Small intestine (tissue), 7 donors: ENCODE results near the gene MX1. TPM values are rescaled to one million over a fixed set of nuclear protein-coding genes. Genes with fewer than 3 reads are reported as not detected.

Experiments
- DNase-seq, 2 donors: peaks; one replicate each; pipeline versions ENCODE4 v3.0.0 to v3.0.0-alpha.2; 2013
- FAIRE-seq: peaks from 2 replicates; lab custom pipeline; 2012; peaks lifted over from hg19 to GRCh38; lab: Jason Lieb, UNC
- H3K27ac ChIP-seq, 3 donors: one replicate each; pipeline ENCODE4 v1.5.1; 2013; ENCODE audit warnings: low read length in 2 of 3, mild to moderate bottlenecking in 2 of 3, control low read depth in 1 of 3, inconsistent platforms in 1 of 3, low read depth in 1 of 3, moderate library complexity in 1 of 3
- H3K27me3 ChIP-seq, 3 donors: one replicate each; pipeline ENCODE4 v1.6.1; 2013; ENCODE audit warnings: low read length in 3 of 3, inconsistent platforms in 1 of 3; ENCODE audit not compliant: control insufficient read depth in 3 of 3, insufficient read depth in 3 of 3
- H3K36me3 ChIP-seq, 3 donors: one replicate each; pipeline ENCODE4 v1.6.1; 2013; ENCODE audit warnings: low read length in 3 of 3, inconsistent platforms in 1 of 3, low read depth in 1 of 3, mild to moderate bottlenecking in 1 of 3, moderate library complexity in 1 of 3; ENCODE audit not compliant: control insufficient read depth in 3 of 3, insufficient read depth in 2 of 3
- H3K4me1 ChIP-seq, 3 donors: one replicate each; pipeline ENCODE4 v1.6.1; 2013; ENCODE audit warnings: low read length in 2 of 3, inconsistent platforms in 1 of 3, low read depth in 1 of 3, mild to moderate bottlenecking in 1 of 3, moderate library complexity in 1 of 3; ENCODE audit not compliant: control insufficient read depth in 3 of 3, insufficient read depth in 2 of 3
- H3K4me3 ChIP-seq, 3 donors: one replicate each; pipeline ENCODE4 v1.5.1; 2013; ENCODE audit warnings: low read length in 3 of 3, control low read depth in 1 of 3, inconsistent platforms in 1 of 3, low read depth in 1 of 3, mild to moderate bottlenecking in 1 of 3, moderate library complexity in 1 of 3
- H3K9me3 ChIP-seq, 2 donors: one replicate each; pipeline ENCODE4 v1.6.1; 2013; ENCODE audit warnings: low read depth in 1 of 2, low read length in 1 of 2; ENCODE audit not compliant: control insufficient read depth in 2 of 2, insufficient read depth in 1 of 2
- WGBS, 3 donors: extraction: QIAGEN DNeasy Blood & Tissue Kit; methylation state at CpG; one replicate each; pipeline ENCODE4 v1.1.7; 2013; 5-methylcytosine and 5-hydroxymethylcytosine counted together
- polyA plus RNA-seq, 4 donors: library from polyadenylated mRNA; stranded (reverse) in 3 of 4; unstranded in 1 of 4; fragments of 200-250 nt in 3 of 4; fragments of 120-200 nt in 1 of 4; gene quantifications; one replicate each; pipeline versions ENCODE4 v1.2.1 to v1.2.3, GENCODE V29; 2013
- donor health status: healthy with polysubstance abuse.
- donor health status: control.
- donor health status: control.
- donor health status: Bipolar disorder and iron deficiency.
- donor health status: healthy.

The MX1 gene
- polyA plus RNA-seq, 4 donors, result 14.6 to 64.9 (median 36.8) TPM

- no peak for DNase-seq
- FAIRE-seq, result no peak
- WGBS, 3 donors, result 94 to 95% (median 94%) methylated on average over 10 of the region's 10 CpGs
- Histone ChIP-seq H3K9me3 (no peaks in the 10 kb centered on the region), H3K27me3 (peaks cover 0 to 4% (median 0%) of the 10 kb centered on the region in 3 donors), H3K27ac (no peak overlapping the region), H3K36me3 (peaks cover 0 to 7% (median 0%) of the 10 kb centered on the region in 3 donors), H3K4me1 (no peaks in the 10 kb centered on the region), H3K4me3 (no peak overlapping the region)
Observed at GRCh38 chr21:41402796-41403195, 23.2 kb upstream of the MX1 start.

- no peak overlapping the region for H3K4me3 ChIP-seq
- 92 to 99% (median 97%) methylated on average over 9 of the region's 9 CpGs for WGBS, 3 donors
- FAIRE-seq (no peak), DNase-seq (no peak)
- no peaks in the 10 kb centered on the region for H3K4me1 ChIP-seq
- H3K27ac ChIP-seq, result no peak overlapping the region
- H3K9me3 ChIP-seq, result no peaks in the 10 kb centered on the region
- H3K36me3 ChIP-seq, result peaks cover 0 to 8% (median 4%) of the 10 kb centered on the region in 3 donors
- H3K27me3 ChIP-seq, result peaks cover 0 to 4% (median 0%) of the 10 kb centered on the region in 3 donors
Observed at GRCh38 chr21:41403331-41403730, 22.7 kb upstream of the MX1 start.

GRCh38 chr21:41403966-41404365 lies 22.1 kb upstream of the MX1 start:
- 95 to 97% (median 97%) methylated on average over 10 of the region's 10 CpGs for WGBS, 3 donors
- peaks cover 0 to 4% (median 0%) of the 10 kb centered on the region in 3 donors for H3K27me3 ChIP-seq
- DNase-seq, result no peak
- no peak overlapping the region for H3K27ac ChIP-seq
- H3K4me3 ChIP-seq, result no peak overlapping the region
- H3K36me3 ChIP-seq, result peaks cover 0 to 10% (median 8%) of the 10 kb centered on the region in 3 donors
- no peak for FAIRE-seq
- H3K9me3 ChIP-seq, result no peaks in the 10 kb centered on the region
- H3K4me1 ChIP-seq, result no peaks in the 10 kb centered on the region

GRCh38 chr21:41405321-41405720 lies 20.7 kb upstream of the MX1 start:
- no peak for FAIRE-seq
- H3K4me3 ChIP-seq, result no peak overlapping the region
- H3K9me3 ChIP-seq, result no peaks in the 10 kb centered on the region
- WGBS, 3 donors, result 92 to 97% (median 95%) methylated on average over 4 of the region's 4 CpGs
- peaks cover 0 to 4% (median 0%) of the 10 kb centered on the region in 3 donors for H3K27me3 ChIP-seq
- no peak overlapping the region for H3K27ac ChIP-seq
- H3K36me3 ChIP-seq, result peaks cover 0 to 10% (median 6%) of the 10 kb centered on the region in 3 donors
- DNase-seq, result no peak
- no peaks in the 10 kb centered on the region for H3K4me1 ChIP-seq

- DNase-seq (no peak), FAIRE-seq (no peak)
- H3K4me1 ChIP-seq, result no peaks in the 10 kb centered on the region
- H3K9me3 ChIP-seq, result peaks cover 0 to 6% of the 10 kb centered on the region in 2 donors
- H3K4me3 ChIP-seq, result no peak overlapping the region
- peaks cover 0 to 4% (median 0%) of the 10 kb centered on the region in 3 donors for H3K27me3 ChIP-seq
- H3K36me3 ChIP-seq, result peaks cover 0 to 10% (median 6%) of the 10 kb centered on the region in 3 donors
- no peak overlapping the region for H3K27ac ChIP-seq
- 88 to 90% (median 89%) methylated on average over 6 of the region's 6 CpGs for WGBS, 3 donors
Observed at GRCh38 chr21:41406340-41406739, 19.7 kb upstream of the MX1 start.

- Histone ChIP-seq H3K27ac (no peak overlapping the region), H3K9me3 (peaks cover 0 to 6% of the 10 kb centered on the region in 2 donors), H3K4me3 (no peak overlapping the region), H3K27me3 (peaks cover 0 to 4% (median 0%) of the 10 kb centered on the region in 3 donors), H3K4me1 (no peaks in the 10 kb centered on the region), H3K36me3 (peaks cover 0 to 10% (median 6%) of the 10 kb centered on the region in 3 donors)
- DNase-seq (no peak), FAIRE-seq (no peak)
- 95 to 97% (median 96%) methylated on average over 24 of the region's 24 CpGs for WGBS, 3 donors
Observed at GRCh38 chr21:41407541-41408460, 18.2 kb upstream of the MX1 start.

- H3K4me1 ChIP-seq, result no peaks in the 10 kb centered on the region
- FAIRE-seq, result no peak
- no peak overlapping the region for H3K4me3 ChIP-seq
- H3K36me3 ChIP-seq, result peaks cover 0 to 10% (median 6%) of the 10 kb centered on the region in 3 donors
- DNase-seq, result no peak
- peaks cover 0 to 4% (median 0%) of the 10 kb centered on the region in 3 donors for H3K27me3 ChIP-seq
- H3K27ac ChIP-seq, result no peak overlapping the region
- peaks cover 0 to 6% of the 10 kb centered on the region in 2 donors for H3K9me3 ChIP-seq
- 80 to 100% (median 96%) methylated on average over 1 of the region's 1 CpG for WGBS, 3 donors
Observed at GRCh38 chr21:41410361-41410760, 15.7 kb upstream of the MX1 start.

GRCh38 chr21:41410767-41411448 lies 15.1 kb upstream of the MX1 start:
- no peak overlapping the region for H3K4me3 ChIP-seq
- H3K27me3 ChIP-seq, result peaks cover 0 to 4% (median 0%) of the 10 kb centered on the region in 3 donors
- H3K36me3 ChIP-seq, result peaks cover 0 to 10% (median 6%) of the 10 kb centered on the region in 3 donors
- H3K4me1 ChIP-seq, result no peaks in the 10 kb centered on the region
- peaks cover 0 to 6% of the 10 kb centered on the region in 2 donors for H3K9me3 ChIP-seq
- peak overlapping the region in 1 of 3 donors; percentile 6 for H3K27ac ChIP-seq
- FAIRE-seq (no peak), DNase-seq (peak in 1 of 2 donors; percentile 46)
- WGBS, 3 donors, result 72 to 78% (median 73%) methylated on average over 5 of the region's 5 CpGs
